Amygdala (tissue), 56 donors: Measurements from ENCODE around the gene RAB4B.
A peak's percentile ranks its signal among the peaks of the same experiment; 100 is the strongest.
"Not testable (repeated sequence)": the region's sequence is repeated elsewhere in the genome, so short reads cannot be mapped to it uniquely, and the experiment has no call there.

Experiments
- DNase-seq, 56 donors: peaks; one replicate each; lab custom pipeline; 2025; lab: John Stamatoyannopoulos, UW

Gene RAB4B

DNA sequence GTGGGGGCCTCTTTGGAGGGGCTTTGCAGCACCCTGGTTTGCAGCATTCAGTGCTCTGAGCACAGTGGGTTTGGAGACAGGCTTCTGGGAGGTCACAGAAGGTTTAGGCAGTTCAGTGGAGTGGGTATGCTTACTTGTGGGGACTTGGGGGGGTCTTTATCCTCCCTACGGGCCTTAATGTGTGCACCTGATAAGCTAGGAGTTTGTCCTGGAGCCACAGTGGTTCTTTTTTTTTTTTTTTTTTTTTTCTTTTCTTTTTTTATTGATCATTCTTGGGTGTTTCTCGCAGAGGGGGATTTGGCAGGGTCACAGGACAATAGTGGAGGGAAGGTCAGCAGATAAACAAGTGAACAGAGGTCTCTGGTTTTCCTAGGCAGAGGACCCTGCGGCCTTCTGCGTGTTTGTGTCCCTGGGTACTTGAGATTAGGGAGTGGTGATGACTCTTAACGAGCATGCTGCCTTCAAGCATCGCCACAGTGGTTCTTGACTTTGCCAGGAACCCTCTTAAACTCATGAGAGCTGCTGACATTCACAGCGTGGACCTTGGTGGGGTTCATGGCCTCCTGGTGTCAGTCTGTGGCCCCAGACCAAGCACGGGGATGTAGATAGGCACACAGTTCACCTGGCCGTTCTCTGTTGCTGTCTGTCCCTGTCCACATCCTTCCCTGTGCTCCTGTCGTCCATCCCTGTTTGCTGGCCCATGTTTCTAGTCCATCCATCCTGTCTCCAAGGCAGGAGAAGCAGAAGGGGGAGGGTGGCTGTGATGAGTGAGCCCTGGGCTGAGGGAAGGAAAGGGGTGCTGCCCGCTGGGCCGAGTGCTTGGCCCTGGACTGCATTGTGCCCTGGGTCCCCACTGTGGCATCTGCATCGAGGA lies 23.6 kb downstream of the RAB4B start:
- DNase-seq, result no peak

DNA sequence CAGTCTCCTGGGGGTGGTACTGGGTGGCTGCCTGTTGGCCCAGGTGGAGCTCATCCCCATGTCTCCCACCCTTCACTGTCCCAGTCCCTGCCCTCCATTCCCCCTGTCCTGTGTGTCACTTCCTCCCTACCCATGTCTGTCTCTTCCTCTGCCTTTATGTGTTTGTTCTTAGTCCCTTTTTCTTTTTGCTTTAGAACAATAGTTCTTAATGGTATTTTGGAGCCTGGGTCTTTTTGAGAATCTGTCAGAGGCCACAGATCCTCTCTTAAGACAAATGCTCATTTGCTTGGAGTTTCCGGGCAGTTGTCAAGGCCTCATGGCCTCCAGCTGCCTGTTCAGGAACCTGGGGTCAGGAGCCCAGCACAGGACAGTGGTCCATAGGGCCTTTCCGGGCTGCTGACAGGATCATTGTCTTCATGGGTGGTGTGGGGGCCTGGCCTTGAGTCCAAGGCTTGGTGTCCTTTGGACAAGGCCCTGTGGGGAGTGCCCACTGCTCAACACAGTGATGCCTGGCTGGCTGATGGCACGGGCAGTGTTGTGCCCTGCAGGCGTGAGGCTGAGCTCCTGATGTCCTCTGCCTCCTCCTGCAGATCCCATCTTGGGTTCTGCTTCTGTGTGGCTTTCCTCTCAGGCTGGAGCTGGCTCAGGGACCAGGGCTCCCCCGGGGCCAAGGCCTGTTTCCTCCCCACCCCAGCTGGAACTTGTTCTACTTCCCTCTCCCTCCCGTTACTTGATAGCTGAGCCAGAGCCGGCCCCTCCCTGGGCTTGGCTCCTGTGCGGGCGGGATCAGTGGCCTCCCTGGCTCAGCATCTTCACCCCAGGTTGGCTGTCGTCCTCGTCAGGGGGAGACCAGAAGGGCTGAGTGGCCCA lies 24.5 kb downstream of the RAB4B start:
- peak in 2 of 56 donors; percentile 23 to 26 for DNase-seq

DNA sequence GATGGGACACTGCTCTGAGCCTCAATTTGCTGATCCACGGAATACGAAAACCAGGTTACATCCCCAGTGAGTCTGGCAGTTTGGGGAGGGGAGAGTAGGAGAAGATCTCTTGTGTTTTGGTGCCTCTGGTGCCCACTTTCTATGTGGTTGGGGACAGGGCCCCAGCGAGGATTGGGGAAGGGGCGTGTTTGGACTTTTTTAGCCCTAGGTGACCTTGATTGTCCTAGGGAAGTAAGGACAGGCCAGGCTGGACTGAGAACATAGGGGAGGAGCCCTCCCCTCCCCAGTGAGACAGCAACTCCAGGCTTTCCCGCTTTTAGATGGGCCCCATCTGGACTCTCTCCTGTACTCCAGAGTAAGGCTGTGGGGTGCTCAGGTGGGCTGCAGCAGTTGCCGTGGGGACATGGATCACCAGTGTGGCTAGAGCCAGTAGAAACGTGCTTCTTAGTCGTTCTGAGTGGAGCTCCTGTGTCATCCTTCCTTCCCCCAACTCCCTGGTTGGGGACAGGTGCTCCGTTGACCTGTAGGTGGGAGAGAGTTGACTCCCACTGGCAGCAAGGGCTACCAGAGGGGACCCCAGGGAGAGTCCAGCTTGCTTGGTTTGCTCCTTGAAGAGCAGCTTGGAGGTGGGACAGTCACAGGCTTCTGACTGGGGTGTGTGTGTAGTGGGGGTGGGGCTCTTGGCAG lies 25.3 kb downstream of the RAB4B start:
- no peak for DNase-seq

DNA sequence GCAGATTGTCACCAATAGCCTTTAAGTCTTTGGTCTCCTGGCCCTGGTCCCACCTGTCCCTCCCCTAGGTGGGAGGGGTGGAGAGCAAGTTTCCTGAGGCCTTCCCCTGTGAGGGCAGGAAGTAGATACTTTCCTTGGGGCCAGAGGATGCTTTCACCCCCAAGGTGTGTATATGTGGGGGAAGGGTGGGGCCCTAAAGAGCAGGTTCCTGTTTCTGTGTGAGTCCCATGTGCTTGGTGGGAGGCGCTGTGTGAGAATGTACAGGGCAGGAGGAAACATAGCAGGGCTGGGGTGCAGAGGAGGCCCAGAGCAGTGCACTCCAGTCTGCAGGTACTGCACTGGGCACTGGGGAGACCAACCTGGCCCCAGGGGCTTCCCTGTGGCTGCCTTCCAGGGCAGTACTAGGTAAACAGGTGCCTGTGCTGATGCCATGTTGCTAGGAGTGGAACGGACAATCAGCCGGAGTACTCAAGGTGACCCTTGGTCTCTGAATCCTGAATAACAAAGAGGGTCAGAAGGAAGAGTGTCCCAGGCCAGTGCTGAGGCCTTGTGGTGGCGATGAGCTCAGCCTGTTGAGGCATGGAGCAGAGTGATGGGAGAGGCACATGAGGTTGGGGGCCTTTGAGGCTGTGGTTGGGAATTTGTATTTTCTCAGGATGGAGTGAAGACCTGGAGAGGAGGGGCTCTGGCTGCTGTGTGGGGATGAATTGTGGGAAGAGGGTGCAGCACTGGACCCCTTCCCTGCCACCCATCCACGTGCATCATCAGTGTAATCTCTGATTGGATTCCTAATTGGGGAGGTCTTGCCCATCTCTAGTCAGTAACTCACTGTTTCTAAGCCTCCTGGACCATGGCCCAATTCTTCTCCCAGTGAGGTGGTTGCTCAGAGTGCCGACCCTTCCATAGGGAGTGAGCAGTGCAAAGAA lies 26.1 kb downstream of the RAB4B start:
- DNase-seq, result no peak

DNA sequence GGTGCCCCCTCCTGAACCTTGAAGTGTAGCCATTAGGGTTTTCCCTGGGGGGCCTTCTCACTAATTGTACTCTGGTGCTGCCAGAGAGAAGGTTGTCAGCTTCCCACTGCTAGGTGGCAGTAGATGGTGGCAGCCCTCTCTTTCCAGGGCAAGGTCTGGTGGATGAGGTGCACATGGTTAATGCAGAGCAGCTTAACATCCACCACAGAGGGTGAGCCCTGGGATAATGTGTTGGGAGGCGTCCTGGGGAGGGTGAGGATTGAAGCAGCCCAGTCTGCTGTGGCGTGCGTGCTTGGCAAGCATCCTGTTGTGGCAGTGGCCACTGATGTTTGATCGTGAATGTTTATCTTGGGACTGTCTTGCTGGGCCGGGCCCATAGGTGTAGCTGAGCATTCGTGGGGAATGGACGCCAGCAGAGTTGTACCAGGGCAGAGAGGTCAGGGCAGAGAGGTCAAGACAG lies 26.8 kb downstream of the RAB4B start:
- DNase-seq, result peak in 1 of 56 donors; percentile 14

DNA sequence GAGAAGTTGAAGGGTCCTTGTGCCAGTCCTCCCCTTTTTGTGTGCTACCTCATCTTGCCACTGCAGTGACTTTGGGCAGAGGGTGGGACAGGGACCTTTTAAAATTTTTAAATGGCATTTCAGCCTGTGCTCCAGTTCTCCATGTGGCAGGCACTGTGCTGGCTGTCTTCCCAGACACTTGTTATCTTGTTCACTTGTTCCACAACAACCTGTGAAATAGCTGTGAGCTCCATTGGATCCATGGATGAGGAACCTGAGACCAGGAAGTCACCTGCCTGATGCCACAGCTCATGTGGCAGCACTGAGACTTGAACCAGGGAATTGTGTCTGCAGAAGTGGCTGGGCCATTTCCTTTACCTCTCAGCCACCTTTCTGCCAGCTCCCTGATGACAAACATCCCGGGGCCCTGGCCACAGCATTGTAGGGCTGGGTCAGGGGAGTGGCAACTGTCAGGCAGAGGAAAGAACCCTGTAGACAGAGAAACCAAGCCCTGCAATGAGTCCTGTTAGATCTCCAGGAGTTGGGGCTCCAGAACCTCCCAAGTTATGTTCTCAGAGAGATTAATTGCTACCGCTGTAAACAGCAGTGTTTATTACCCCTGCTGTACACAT lies 27.3 kb downstream of the RAB4B start:
- no peak for DNase-seq

DNA sequence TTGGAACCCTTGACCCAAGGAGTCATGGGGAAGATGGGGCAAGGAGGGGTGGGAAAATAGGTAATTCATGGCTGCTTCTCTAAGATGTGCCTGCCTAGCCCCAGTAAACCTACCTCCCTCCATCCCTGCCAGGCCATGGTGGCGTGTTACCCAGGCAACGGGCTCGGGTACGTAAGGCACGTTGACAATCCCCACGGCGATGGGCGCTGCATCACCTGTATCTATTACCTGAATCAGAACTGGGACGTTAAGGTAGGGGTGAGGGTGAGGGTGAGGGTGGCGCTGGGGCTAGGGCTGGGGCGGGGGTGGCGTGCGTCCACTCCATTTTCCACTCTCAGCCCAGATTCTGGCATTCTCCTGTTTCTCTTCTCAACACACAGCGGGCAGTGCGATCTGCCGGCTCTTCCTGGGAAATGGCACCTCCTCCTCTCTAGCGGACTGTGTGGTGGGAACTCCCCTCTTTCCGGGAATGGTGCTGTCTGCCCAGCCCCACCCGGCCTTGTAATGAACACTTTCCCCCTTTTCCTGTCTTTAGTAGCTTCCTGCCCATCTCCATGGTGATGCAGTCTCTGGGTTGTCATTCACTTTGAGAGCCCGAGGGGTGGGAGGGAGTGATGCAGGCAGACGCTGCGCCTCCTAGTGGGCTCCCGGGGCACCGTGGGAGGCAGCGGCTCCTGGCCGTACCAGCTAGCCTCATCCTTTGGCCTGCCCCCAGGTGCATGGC lies 28.5 kb downstream of the RAB4B start:
- peak in 54 of 56 donors; percentile 35 to 96 (median 86) for DNase-seq

DNA sequence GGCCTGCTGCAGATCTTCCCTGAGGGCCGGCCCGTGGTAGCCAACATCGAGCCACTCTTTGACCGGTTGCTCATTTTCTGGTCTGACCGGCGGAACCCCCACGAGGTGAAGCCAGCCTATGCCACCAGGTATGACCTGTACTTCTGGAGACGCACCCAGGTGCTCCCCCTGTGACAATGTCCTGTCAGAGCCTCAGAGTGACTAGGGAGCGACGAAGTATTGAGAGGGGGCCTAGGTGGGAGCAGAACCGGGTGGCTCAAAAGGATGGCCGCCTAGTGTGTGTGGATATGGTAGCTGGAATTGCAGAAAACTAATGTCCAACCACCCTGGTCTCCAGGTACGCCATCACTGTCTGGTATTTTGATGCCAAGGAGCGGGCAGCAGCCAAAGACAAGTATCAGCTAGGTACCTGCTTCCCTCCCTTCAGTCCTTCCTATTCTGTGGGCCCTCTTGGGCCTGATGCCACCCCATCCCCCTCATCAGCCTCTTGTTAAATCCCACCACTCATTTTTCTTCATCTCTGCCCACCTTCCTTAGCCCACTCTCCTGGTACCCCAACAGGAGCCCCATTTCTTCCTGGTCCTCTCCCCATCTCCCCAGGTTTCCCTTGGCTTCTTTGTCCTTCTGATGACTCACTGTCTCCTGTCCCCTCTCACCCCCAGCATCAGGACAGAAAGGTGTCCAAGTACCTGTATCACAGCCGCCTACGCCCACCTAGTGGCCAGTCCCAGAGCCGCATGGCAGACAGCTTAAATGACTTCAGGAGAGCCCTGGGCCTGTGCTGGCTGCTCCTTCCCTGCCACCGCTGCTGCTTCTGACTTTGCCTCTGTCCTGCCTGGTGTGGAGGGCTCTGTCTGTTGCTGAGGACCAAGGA lies 29.3 kb downstream of the RAB4B start:
- DNase-seq, result no peak

DNA sequence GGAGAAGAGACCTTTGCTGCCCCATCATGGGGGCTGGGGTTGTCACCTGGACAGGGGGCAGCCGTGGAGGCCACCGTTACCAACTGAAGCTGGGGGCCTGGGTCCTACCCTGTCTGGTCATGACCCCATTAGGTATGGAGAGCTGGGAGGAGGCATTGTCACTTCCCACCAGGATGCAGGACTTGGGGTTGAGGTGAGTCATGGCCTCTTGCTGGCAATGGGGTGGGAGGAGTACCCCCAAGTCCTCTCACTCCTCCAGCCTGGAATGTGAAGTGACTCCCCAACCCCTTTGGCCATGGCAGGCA lies 29.9 kb downstream of the RAB4B start:
- DNase-seq, result no peak

DNA sequence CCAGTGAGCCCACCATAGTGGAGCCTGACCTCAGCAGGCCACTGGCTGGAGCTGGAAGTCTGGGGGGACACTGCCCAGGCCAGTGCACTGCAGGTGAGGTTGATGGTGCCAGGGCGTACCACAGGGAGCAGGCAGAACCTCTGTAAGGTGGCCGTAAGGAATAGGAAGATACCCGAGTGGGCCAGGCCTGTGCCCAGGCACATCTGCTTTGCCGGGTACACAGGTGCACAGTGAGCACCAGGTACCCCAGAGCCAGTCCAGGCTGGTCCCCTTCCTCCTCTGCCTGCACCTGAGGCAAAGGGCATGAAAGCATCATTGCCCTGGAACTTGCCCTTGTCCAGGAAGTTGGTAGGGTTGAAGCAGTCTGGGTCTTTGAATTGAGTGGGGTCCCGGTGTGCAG lies 30.4 kb downstream of the RAB4B start:
- DNase-seq, result no peak

DNA sequence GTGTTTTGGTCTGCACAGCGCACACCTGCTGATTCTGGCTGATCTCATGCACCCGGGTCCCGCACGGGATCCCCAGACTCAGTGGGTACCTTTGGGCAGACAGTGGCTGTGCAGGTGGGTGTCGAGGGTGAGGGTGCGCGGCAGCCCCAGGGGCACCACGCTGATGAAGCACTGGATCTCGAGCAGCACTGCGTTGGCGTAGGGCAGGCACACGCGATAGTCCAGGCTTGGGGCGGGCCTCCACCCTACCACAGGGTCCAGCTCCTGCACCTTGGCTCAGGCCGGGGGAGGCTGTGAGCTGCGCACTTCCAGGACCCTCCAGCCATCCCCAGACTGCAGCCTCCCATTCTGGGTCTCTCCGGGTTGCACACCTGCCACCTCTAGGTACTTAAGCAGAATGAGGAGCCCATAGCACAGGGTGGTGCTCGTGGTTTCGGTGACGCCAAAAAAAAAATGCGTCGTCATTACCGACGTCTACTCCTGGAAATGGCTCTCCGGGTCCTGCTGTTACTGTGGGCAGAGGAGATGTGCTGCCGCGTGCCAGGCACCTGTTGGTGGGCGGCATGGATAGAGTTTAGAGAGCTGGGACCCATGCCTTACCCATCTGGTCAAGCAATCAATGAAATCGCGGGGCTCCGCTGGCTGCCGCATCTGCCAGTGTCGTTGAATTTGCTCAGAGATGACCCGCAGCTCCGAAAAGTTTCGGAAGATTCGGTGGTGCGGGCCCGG lies 31.5 kb downstream of the RAB4B start:
- DNase-seq, result no peak

DNA sequence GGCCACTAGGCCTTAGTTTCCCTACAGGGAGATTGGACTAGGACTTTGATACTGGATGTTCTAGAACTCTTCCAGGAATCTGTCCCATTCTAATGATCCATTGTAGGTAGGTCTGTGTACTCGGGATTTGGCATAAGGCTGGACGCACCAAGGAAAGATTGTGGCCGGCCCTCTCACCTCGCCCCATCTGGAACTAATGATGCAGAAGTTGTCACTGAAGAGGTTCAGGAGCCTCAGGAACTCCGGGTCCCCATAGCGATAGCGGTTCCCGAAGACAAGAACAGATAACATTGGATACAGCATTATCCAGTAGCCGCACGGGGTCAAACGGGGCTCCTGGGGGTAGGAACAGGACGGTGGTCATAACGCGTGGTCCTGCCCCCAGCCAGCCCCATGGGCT lies 32.1 kb downstream of the RAB4B start:
- no peak for DNase-seq

DNA sequence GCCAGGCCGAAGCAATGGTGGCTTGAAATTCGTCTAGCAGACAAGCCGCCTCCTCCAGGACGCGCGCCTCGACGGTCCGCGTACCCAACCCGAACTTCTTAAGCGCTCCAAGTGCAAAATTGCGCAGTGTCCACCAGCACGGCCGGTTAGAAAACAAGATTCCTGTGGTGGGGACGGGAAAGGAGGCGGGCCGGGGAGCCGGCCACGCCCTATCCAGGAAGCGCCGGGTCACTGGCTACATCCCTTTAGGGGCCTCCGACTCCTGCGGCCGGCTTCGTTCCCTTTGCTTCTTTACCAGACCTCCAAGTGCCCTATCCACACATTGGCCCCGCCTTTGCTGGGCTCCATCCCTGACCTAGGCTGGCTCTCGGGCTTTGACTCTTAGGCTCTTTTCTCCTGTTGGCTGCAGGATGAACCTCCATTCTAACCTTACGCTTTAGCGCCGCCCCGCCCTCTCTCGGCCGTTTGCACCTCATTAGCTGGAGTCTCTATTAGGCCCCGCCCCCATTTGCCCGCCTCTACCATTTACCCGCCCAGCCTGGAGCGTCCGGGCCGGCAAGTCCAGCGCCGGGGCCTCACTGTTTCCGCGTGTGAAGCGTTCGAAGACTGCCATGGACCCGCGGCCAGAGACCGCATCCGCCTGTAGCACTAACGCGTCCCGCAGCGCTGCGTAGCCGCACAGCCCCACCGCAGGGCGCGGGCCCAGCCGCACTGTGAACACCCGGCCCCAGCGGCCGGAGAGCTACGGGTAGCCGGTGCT lies 32.8 kb downstream of the RAB4B start:
- peak in 50 of 56 donors; percentile 33 to 85 (median 68) for DNase-seq

DNA sequence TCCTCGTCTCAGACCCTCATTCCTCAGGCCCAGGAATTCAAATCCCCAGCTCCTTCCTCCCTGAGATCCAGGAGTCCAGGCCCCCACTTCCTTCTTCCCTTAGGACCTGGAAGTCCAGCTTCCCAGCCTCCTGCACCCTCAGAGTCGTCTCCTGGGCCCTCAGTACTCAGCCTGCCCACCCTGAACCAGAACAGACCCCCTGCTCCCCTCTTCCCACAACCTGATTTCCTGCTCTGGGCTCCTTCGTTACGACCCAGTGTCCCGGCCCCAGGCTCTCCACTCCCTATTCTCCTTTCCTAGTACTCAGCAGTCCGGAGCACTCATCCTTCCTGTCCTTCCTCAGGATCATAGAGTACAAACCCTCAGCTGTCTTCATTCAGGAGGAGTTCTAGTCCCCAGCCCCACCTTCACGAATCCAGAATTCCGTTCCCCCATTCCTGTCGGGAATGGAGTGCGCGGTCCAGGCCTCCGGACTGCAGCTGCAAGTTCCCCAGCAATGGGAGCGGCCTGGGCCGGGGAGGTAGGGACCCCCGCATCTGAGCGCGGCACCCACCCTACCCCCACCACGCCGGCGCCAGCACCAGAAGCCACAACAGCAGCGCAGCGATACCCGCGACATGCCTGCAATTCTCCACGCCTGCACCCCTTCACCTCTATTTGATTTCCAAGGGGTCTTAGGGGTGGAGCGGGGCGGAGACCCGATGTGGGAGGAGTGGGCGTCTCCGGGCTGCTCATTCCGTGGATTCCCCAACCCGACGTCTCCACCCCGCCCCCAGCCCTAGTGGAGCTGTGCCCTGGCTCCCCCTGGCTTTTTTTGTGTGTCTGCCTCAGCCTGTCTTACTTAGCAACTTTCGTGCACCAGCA lies 33.7 kb downstream of the RAB4B start:
- DNase-seq, result peak in 6 of 56 donors; percentile 21 to 35 (median 30)

DNA sequence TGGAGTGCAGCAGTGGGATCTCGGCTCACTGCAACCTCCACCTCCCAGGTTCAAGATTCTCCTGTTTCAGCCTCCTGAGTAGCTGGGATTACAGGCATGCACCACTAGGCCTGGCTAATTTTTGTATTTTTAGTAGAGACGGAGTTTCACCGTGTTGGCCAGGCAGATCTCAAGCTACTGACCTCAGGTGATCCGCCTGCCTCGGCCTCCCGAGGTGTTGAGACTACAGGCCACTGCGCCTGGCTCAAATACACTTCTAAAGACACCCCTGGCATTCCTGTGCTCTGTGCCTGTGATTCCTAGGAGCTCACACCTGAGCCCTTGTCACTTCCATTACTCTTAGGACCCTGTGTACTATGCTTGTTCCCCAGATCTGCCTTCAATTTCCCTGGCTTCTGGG lies 34.5 kb downstream of the RAB4B start:
- not testable (repeated sequence) for DNase-seq
